GM19467 (cell line): Measurements from ENCODE around the gene CTSO.
"Not testable (repeated sequence)": the region's sequence is repeated elsewhere in the genome, so short reads cannot be mapped to it uniquely, and the experiment has no call there.

Experiments
- ATAC-seq: cut with Tn5 transposase; IDR thresholded peaks from one replicate; pipeline ENCODE4 v1.9.1; 2021; ENCODE audit warnings: mild to moderate bottlenecking, moderate library complexity; ENCODE audit not compliant: unreplicated experiment

CTSO gene

GRCh38 chr4:155908187-155909139 is 45.2 kb downstream of the CTSO start:
- peak; percentile 66 for ATAC-seq

GRCh38 chr4:155907556-155907955 is 46.1 kb downstream of the CTSO start:
- no peak for ATAC-seq

- ATAC-seq = no peak
These were observed 47.0 kb downstream of the CTSO start for GRCh38 chr4:155906554-155907247.

- ATAC-seq = no peak
These were observed 49.3 kb downstream of the CTSO start for GRCh38 chr4:155904331-155904730.

- ATAC-seq = no peak
These were observed 50.2 kb downstream of the CTSO start, which contains the start of gene TDO2 for GRCh38 chr4:155903453-155903852. Gene TDO2 (plus strand): TSS chr4:155903696. CDS start chr4:155903759, 63 bp downstream.

- ATAC-seq = no peak
These were observed 52.7 kb downstream of the CTSO start for GRCh38 chr4:155901013-155901412.

- no peak for ATAC-seq
These were observed 53.3 kb downstream of the CTSO start for GRCh38 chr4:155900381-155900780.

- no peak for ATAC-seq
These were observed 53.8 kb downstream of the CTSO start for GRCh38 chr4:155899891-155900290.

GRCh38 chr4:155898371-155898770 is 55.3 kb downstream of the CTSO start:
- ATAC-seq = not testable (repeated sequence)

GRCh38 chr4:155891058-155891457 is 62.6 kb downstream of the CTSO start:
- no peak for ATAC-seq

- no peak for ATAC-seq
These were observed 63.7 kb downstream of the CTSO start for GRCh38 chr4:155889946-155890345.

GRCh38 chr4:155889031-155889793 is 64.5 kb downstream of the CTSO start:
- peak; percentile 96 for ATAC-seq

GRCh38 chr4:155887847-155888570 is 65.7 kb downstream of the CTSO start:
- ATAC-seq = no peak

- ATAC-seq = no peak
These were observed 66.6 kb downstream of the CTSO start for GRCh38 chr4:155887045-155887444.

- no peak for ATAC-seq
These were observed 68.0 kb downstream of the CTSO start for GRCh38 chr4:155885666-155886065.

- ATAC-seq = no peak
These were observed 69.8 kb downstream of the CTSO start for GRCh38 chr4:155883895-155884294.

GRCh38 chr4:155881555-155881954 is 72.1 kb downstream of the CTSO start:
- ATAC-seq = peak; percentile 48

GRCh38 chr4:155879767-155880166 is 73.9 kb downstream of the CTSO start:
- ATAC-seq = no peak

- ATAC-seq = no peak
These were observed 75.1 kb downstream of the CTSO start for GRCh38 chr4:155878611-155879010.

- no peak for ATAC-seq
These were observed 75.7 kb downstream of the CTSO start for GRCh38 chr4:155877971-155878370.
